Islet of Langerhans (tissue), 1 donor: Measurements from ENCODE around the gene OSBPL3.

ENCODE experiments used
- FAIRE-seq: peaks from one replicate; lab custom pipeline; 2011; peaks lifted over from hg19 to GRCh38; lab: Jason Lieb, UNC

OSBPL3 gene

GRCh38 chr7:24793982-24794648 is 185.9 kb downstream of the OSBPL3 start:
- no peak for FAIRE-seq

- FAIRE-seq, result no peak
Measured at GRCh38 chr7:24788961-24789576, 190.9 kb downstream of the OSBPL3 start.

GRCh38 chr7:24788075-24788474 is 191.9 kb downstream of the OSBPL3 start:
- FAIRE-seq, result no peak

- no peak for FAIRE-seq
Measured at GRCh38 chr7:24786941-24787340, 193.0 kb downstream of the OSBPL3 start.

- no peak for FAIRE-seq
Measured at GRCh38 chr7:24786306-24786705, 193.7 kb downstream of the OSBPL3 start.

- no peak for FAIRE-seq
Measured at GRCh38 chr7:24784277-24784676, 195.7 kb downstream of the OSBPL3 start.

GRCh38 chr7:24783698-24784097 is 196.3 kb downstream of the OSBPL3 start:
- FAIRE-seq, result no peak

GRCh38 chr7:24781106-24781505 is 198.9 kb downstream of the OSBPL3 start:
- no peak for FAIRE-seq

GRCh38 chr7:24779283-24779655 is 200.7 kb downstream of the OSBPL3 start:
- no peak for FAIRE-seq

GRCh38 chr7:24778543-24779282 is 201.3 kb downstream of the OSBPL3 start:
- no peak for FAIRE-seq

GRCh38 chr7:24777806-24778205 is 202.2 kb downstream of the OSBPL3 start:
- no peak for FAIRE-seq

GRCh38 chr7:24773646-24774045 is 206.3 kb downstream of the OSBPL3 start:
- no peak for FAIRE-seq

GRCh38 chr7:24769851-24770250 is 210.1 kb downstream of the OSBPL3 start:
- FAIRE-seq, result no peak

GRCh38 chr7:24769014-24769830 is 210.8 kb downstream of the OSBPL3 start:
- no peak for FAIRE-seq

GRCh38 chr7:24767878-24768569 is 212.0 kb downstream of the OSBPL3 start:
- FAIRE-seq, result no peak

GRCh38 chr7:24764972-24765744 is 214.8 kb downstream of the OSBPL3 start:
- FAIRE-seq, result no peak

- FAIRE-seq, result no peak
Measured at GRCh38 chr7:24764011-24764410, 216.0 kb downstream of the OSBPL3 start.

- FAIRE-seq, result no peak
Measured at GRCh38 chr7:24763303-24763901, 216.6 kb downstream of the OSBPL3 start.

- no peak for FAIRE-seq
Measured at GRCh38 chr7:24762771-24763170, 217.2 kb downstream of the OSBPL3 start.

- no peak for FAIRE-seq
Measured at GRCh38 chr7:24760968-24761367, 219.0 kb downstream of the OSBPL3 start.
